Measurements from ENCODE around the gene CADM2.

GRCh38 chr3:85603378-85603777 is 644.6 kb downstream of the CADM2 start:
- TF ChIP-seq CTCF (IDR thresholded peaks at IDR 0.05; ENCODE audit: low read length) (no peak), EZH2 (IDR thresholded peaks at IDR 0.05; ENCODE audit: borderline replicate concordance, low read length) (no peak)
